Thoracic aorta (tissue), 2 donors: Measurements from ENCODE around the gene VSX1. TPM values are rescaled to one million over a fixed set of nuclear protein-coding genes. Genes with fewer than 3 reads are reported as not detected.

Experiments used
- ATAC-seq: fragments of 150-250 bp; one replicate; pipeline ENCODE4 v1.8.0; 2017; ENCODE audit warnings: low read depth; ENCODE audit not compliant: insufficient number of reproducible peaks, low FRiP score
- DNase-seq: peaks from one replicate; pipeline ENCODE4 v3.0.0-alpha.2; 2020; ENCODE audit warnings: low spot score
- H3K27ac ChIP-seq, 2 donors: fragments of 200-600 bp; sonication (generic); 1 replicate in 1 of 2; 2 replicates in 1 of 2; pipeline ENCODE4 v1.5.1; 2016; ENCODE audit warnings: mild to moderate bottlenecking in 2 of 2, moderate library complexity in 2 of 2
- H3K27me3 ChIP-seq: fragments of 200-600 bp; sonication (generic); replicated peaks from 2 replicates; pipeline ENCODE4 v1.6.0; 2016; ENCODE audit warnings: mild to moderate bottlenecking; ENCODE audit not compliant: insufficient read depth
- H3K36me3 ChIP-seq: fragments of 200-600 bp; sonication (generic); one replicate; pipeline ENCODE4 v1.5.1; 2016
- H3K4me1 ChIP-seq, 2 donors: fragments of 200-600 bp; sonication (generic); 1 replicate in 1 of 2; 2 replicates in 1 of 2; pipeline versions ENCODE4 v1.5.1 to v1.6.0; 2016; ENCODE audit warnings: low read depth in 2 of 2, mild to moderate bottlenecking in 1 of 2; ENCODE audit not compliant: control insufficient read depth in 1 of 2
- H3K4me3 ChIP-seq: fragments of 200-600 bp; sonication (generic); 2 replicates; pipeline ENCODE4 v1.5.1; 2016; ENCODE audit warnings: mild to moderate bottlenecking
- H3K9me3 ChIP-seq: fragments of 200-600 bp; sonication (generic); 2 replicates; pipeline ENCODE4 v1.5.1; 2016
- CTCF ChIP-seq: fragments of 200-600 bp; sonication (generic); IDR thresholded peaks from one replicate; pipeline ENCODE4 v1.5.1; 2019; ENCODE audit warnings: antibody characterized with exemption
- total RNA-seq, 2 donors: library from RNA; depleted of rRNA; stranded (reverse); fragments of >200 nt; gene quantifications; one replicate each; pipeline versions ENCODE4 v1.1.0 to v1.2.3, GENCODE V29; 2016

Gene VSX1
- total RNA-seq, 2 donors from 2014 or later, result not detected

GRCh38 chr20:25083141-25083772 is 1.3 kb upstream of the VSX1 start:
- Histone ChIP-seq H3K27ac (no peak overlapping the region), H3K4me3 (no peak overlapping the region), H3K36me3 (no peaks in the 10 kb centered on the region), H3K4me1 (peaks cover 0 to 29% of the 10 kb centered on the region in 2 donors), H3K27me3 (peaks cover 5% of the 10 kb centered on the region), H3K9me3 (no peaks in the 10 kb centered on the region)
- TF ChIP-seq CTCF, result no peak
- no peak for ATAC-seq
- DNase-seq, result no peak

GRCh38 chr20:25082498-25082873 is 545 bp upstream of the VSX1 start:
- Histone ChIP-seq H3K36me3 (no peaks in the 10 kb centered on the region), H3K4me3 (no peak overlapping the region), H3K4me1 (peaks cover 6 to 36% of the 10 kb centered on the region in 2 donors), H3K27me3 (peaks cover 5% of the 10 kb centered on the region), H3K27ac (no peak overlapping the region), H3K9me3 (no peaks in the 10 kb centered on the region)
- TF ChIP-seq CTCF, result no peak
- ATAC-seq (no peak), DNase-seq (no peak)

- Histone ChIP-seq H3K4me1 (peaks cover 7 to 42% of the 10 kb centered on the region in 2 donors), H3K4me3 (no peak overlapping the region), H3K27me3 (peaks cover 5% of the 10 kb centered on the region), H3K9me3 (no peaks in the 10 kb centered on the region), H3K27ac (no peak overlapping the region), H3K36me3 (no peaks in the 10 kb centered on the region)
- no peak for TF ChIP-seq CTCF
- ATAC-seq (no peak), DNase-seq (no peak)
Observed at GRCh38 chr20:25081065-25081729, 744 bp downstream of the VSX1 start.

- TF ChIP-seq CTCF, result no peak
- ATAC-seq (no peak), DNase-seq (no peak)
- no peak overlapping the region for H3K4me3 ChIP-seq
- H3K9me3 ChIP-seq, result no peaks in the 10 kb centered on the region
- peaks cover 5% of the 10 kb centered on the region for H3K27me3 ChIP-seq
- no peak overlapping the region for H3K27ac ChIP-seq
- peaks cover 7 to 35% of the 10 kb centered on the region in 2 donors for H3K4me1 ChIP-seq
- no peaks in the 10 kb centered on the region for H3K36me3 ChIP-seq
Observed at GRCh38 chr20:25079171-25079570, 2.8 kb downstream of the VSX1 start.

GRCh38 chr20:25078662-25079061 is 3.3 kb downstream of the VSX1 start:
- Histone ChIP-seq H3K27me3 (peaks cover 5% of the 10 kb centered on the region), H3K27ac (no peak overlapping the region), H3K4me3 (no peak overlapping the region), H3K4me1 (peaks cover 7 to 31% of the 10 kb centered on the region in 2 donors), H3K36me3 (no peaks in the 10 kb centered on the region), H3K9me3 (no peaks in the 10 kb centered on the region)
- ATAC-seq, result no peak
- TF ChIP-seq CTCF, result no peak
- no peak for DNase-seq
